B cell (primary cell): Measurements from ENCODE around the gene ABCA4. TPM values are rescaled to one million over a fixed set of nuclear protein-coding genes. Genes with fewer than 3 reads are reported as not detected.

Source experiments
- ATAC-seq: fragments of 200-7000 bp; cut with Tn5 transposase; one replicate; pipeline ENCODE4 v1.10.0; 2021; ENCODE audit warnings: low read depth, mild to moderate bottlenecking, moderate number of reproducible peaks, moderate library complexity
- CTCF ChIA-PET: fragments of 350-600 bp; sonication (Branson Sonifier 250); formaldehyde crosslinking; loops from one replicate; lab custom pipeline; 2021; ENCODE audit warnings: antibody characterized with exemption, inconsistent platforms; lab: Charles Lee
- POLR2A ChIA-PET: fragments of 350-600 bp; sonication (Branson Sonifier 250); formaldehyde crosslinking; loops from one replicate; lab custom pipeline; 2021; ENCODE audit warnings: antibody characterized with exemption; lab: Charles Lee
- DNase-seq: peaks from one replicate; pipeline ENCODE4 v3.0.0; 2013
- H2AFZ ChIP-seq: 2 replicates; pipeline ENCODE4 v1.6.1; 2012; ENCODE audit warnings: mild to moderate bottlenecking, low read depth, low read length; ENCODE audit not compliant: insufficient read depth, poor library complexity, severe bottlenecking
- H3K27ac ChIP-seq, 2 donors: 1 replicate in 1 of 2; 2 replicates in 1 of 2; pipeline ENCODE4 v1.5.1; 2012 to 2013; ENCODE audit warnings: low read length in 2 of 2, mild to moderate bottlenecking in 2 of 2, moderate library complexity in 1 of 2
- H3K27me3 ChIP-seq, 4 experiments: fragments of 200-600 bp in 1 of 4; sonication (generic) in 1 of 4; replicated peaks in 1 of 4; 1 replicate in 2 of 4; 2 replicates in 2 of 4; pipeline versions ENCODE4 v1.6.1 to v1.7.0; 2013 to 2016; ENCODE audit warnings: low read length in 3 of 4, mild to moderate bottlenecking in 2 of 4, mixed read lengths in 1 of 4, moderate library complexity in 1 of 4; ENCODE audit not compliant: insufficient read depth in 4 of 4, control insufficient read depth in 3 of 4; ENCODE audit errors: control extremely low read depth in 1 of 4
- H3K36me3 ChIP-seq, 2 experiments: replicated peaks in 1 of 2; 1 replicate in 1 of 2; 2 replicates in 1 of 2; pipeline versions ENCODE4 v1.6.1 to v1.7.1; 2013; ENCODE audit warnings: low read length in 1 of 2; ENCODE audit not compliant: insufficient read depth in 2 of 2, control insufficient read depth in 1 of 2; ENCODE audit errors: control extremely low read depth in 1 of 2, extremely low read depth in 1 of 2
- H3K4me1 ChIP-seq, 2 donors: fragments of 200-600 bp in 1 of 2; sonication (generic) in 1 of 2; 1 replicate in 1 of 2; 2 replicates in 1 of 2; pipeline versions ENCODE4 v1.5.1 to v1.6.1; 2013 to 2017; ENCODE audit warnings: low read length in 2 of 2; ENCODE audit not compliant: control insufficient read depth in 2 of 2, insufficient read depth in 2 of 2
- H3K4me2 ChIP-seq: replicated peaks from 2 replicates; pipeline ENCODE3; 2012; ENCODE audit warnings: mild to moderate bottlenecking, low read depth, low read length; ENCODE audit not compliant: poor library complexity, severe bottlenecking
- H3K4me3 ChIP-seq, 5 experiments: fragments of 200-600 bp in 1 of 5; sonication (generic) in 1 of 5; 1 replicate in 3 of 5; 2 replicates in 2 of 5; pipeline versions ENCODE4 v1.5.1 to v1.7.0; 2011 to 2016; ENCODE audit warnings: low read length in 4 of 5, mild to moderate bottlenecking in 4 of 5, low read depth in 2 of 5, control low read depth in 1 of 5, moderate library complexity in 1 of 5; ENCODE audit not compliant: insufficient read depth in 1 of 5; ENCODE audit errors: control extremely low read depth in 1 of 5, extremely low read depth in 1 of 5
- H3K79me2 ChIP-seq: fragments of 200-600 bp; sonication (generic); one replicate; pipeline ENCODE4 v1.6.0; 2016; ENCODE audit warnings: low read length; ENCODE audit not compliant: control insufficient read depth, insufficient read depth
- H3K9ac ChIP-seq: fragments of 200-600 bp; sonication (generic); 2 replicates; pipeline ENCODE4 v1.6.1; 2017; ENCODE audit warnings: mild to moderate bottlenecking, low read length, moderate library complexity
- H3K9me3 ChIP-seq, 3 donors: one replicate each; pipeline versions ENCODE4 v1.6.1 to v1.7.1; 2013; ENCODE audit warnings: low read length in 2 of 3; ENCODE audit not compliant: control insufficient read depth in 2 of 3, insufficient read depth in 1 of 3; ENCODE audit errors: control extremely low read depth in 1 of 3
- H4K20me1 ChIP-seq: 2 replicates; pipeline ENCODE4 v1.6.0; 2012; ENCODE audit warnings: mild to moderate bottlenecking, low read length; ENCODE audit not compliant: insufficient read depth, control insufficient read depth, poor library complexity, severe bottlenecking
- H3K27ac Mint-ChIP-seq: one replicate; pipeline ENCODE4 v1.8.0; 2021; ENCODE audit warnings: mixed read lengths
- H3K27me3 Mint-ChIP-seq: one replicate; pipeline ENCODE4 v1.8.0; 2021; ENCODE audit warnings: mixed read lengths
- H3K4me1 Mint-ChIP-seq: one replicate; pipeline ENCODE4 v1.8.0; 2021; ENCODE audit warnings: mixed read lengths
- H3K4me3 Mint-ChIP-seq: one replicate; pipeline ENCODE4 v1.8.0; 2021; ENCODE audit warnings: mixed read lengths
- H3K9me3 Mint-ChIP-seq: one replicate; pipeline ENCODE4 v1.8.0; 2022; ENCODE audit warnings: mixed read lengths; ENCODE audit not compliant: insufficient read depth
- EZH2 ChIP-seq: IDR thresholded peaks from 2 replicates; pipeline ENCODE4 v1.6.1; 2012; ENCODE audit warnings: borderline replicate concordance, low read depth, mild to moderate bottlenecking, moderate library complexity, low read length; ENCODE audit not compliant: insufficient read depth, poor library complexity, severe bottlenecking
- WGBS: methylation state at CpG from one replicate; pipeline ENCODE4 v1.1.5; 2013; ENCODE audit warnings: missing lambda C conversion rate; ENCODE audit not compliant: insufficient coverage; 5-methylcytosine and 5-hydroxymethylcytosine counted together
- intact Hi-C: fragments of 100-400 bp; cut with micrococcal nuclease; formaldehyde crosslinking; loops from one replicate; pipeline ENCODE4 v1.10.0; 2022
- polyA plus RNA-seq: library from polyadenylated mRNA; depleted of rRNA; stranded (reverse); fragments of >200 nt; gene quantifications from 2 replicates; pipeline ENCODE4 v1.2.3, GENCODE V29; 2012
- total RNA-seq, 2 donors: library from RNA; stranded (reverse); fragments of 120-200 nt in 1 of 2; gene quantifications; 1 replicate in 1 of 2; 2 replicates in 1 of 2; pipeline versions ENCODE4 v1.2.3 to v1.2.4, GENCODE V29; 2013 to 2022
- TF ChIP-seq, protein P1 (sequence below): fragments of 200-600 bp; IDR thresholded peaks from one replicate; pipeline ENCODE4 v1.8.0; 2022; ENCODE audit warnings: antibody characterized with exemption, mild to moderate bottlenecking

ABCA4 gene
- total and polyA plus RNA-seq, 2 donors (not counting 1 experiment from before 2014, with no cell fraction given) = not detected

DNA sequence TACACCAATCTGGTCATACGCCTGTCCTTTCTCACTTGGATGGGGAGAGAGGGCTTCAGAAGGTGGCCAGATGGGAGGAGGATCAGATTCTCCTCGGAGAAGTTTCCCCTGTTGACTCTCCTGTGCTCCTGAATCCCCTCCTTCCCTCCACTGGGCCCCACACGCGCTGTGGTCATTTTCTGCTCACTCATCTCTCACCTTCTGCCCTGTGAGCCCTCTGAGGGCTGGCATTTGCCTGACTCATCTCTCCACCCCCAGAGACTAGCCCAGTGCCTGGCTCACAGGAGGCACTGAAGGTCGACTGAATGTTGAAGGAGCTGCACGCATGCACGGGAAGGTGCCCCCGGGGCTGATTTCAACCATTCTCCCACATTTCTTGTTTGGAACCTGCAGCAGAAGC lies 14.2 kb downstream of the ABCA4 start:
- H3K9me3 ChIP-seq = peaks cover 0 to 4% (median 0%) of the 10 kb centered on the region in 3 donors
- H3K9me3 Mint-ChIP-seq = no peaks in the 10 kb centered on the region
- H3K27me3 ChIP-seq = peaks cover 0 to 32% (median 11%) of the 10 kb centered on the region in 4 experiments
- H3K4me1 Mint-ChIP-seq = no peaks in the 10 kb centered on the region
- DNase-seq (no peak), ATAC-seq (no peak)
- H3K27me3 Mint-ChIP-seq = peaks cover 48% of the 10 kb centered on the region
- H3K27ac Mint-ChIP-seq = no peak overlapping the region
- no peaks in the 10 kb centered on the region for H3K79me2 ChIP-seq
- no peak overlapping the region for H3K9ac ChIP-seq
- CTCF ChIA-PET = no interaction called here
- H3K4me2 ChIP-seq = no peak overlapping the region
- H3K4me1 ChIP-seq = no peaks in the 10 kb centered on the region
- POLR2A ChIA-PET = no interaction called here
- WGBS = 75% methylated on average over 6 of the region's 8 CpGs
- intact Hi-C loops = no loop called here
- no peak overlapping the region for H3K4me3 ChIP-seq
- H3K27ac ChIP-seq = no peak overlapping the region
- TF ChIP-seq, protein P1, sequence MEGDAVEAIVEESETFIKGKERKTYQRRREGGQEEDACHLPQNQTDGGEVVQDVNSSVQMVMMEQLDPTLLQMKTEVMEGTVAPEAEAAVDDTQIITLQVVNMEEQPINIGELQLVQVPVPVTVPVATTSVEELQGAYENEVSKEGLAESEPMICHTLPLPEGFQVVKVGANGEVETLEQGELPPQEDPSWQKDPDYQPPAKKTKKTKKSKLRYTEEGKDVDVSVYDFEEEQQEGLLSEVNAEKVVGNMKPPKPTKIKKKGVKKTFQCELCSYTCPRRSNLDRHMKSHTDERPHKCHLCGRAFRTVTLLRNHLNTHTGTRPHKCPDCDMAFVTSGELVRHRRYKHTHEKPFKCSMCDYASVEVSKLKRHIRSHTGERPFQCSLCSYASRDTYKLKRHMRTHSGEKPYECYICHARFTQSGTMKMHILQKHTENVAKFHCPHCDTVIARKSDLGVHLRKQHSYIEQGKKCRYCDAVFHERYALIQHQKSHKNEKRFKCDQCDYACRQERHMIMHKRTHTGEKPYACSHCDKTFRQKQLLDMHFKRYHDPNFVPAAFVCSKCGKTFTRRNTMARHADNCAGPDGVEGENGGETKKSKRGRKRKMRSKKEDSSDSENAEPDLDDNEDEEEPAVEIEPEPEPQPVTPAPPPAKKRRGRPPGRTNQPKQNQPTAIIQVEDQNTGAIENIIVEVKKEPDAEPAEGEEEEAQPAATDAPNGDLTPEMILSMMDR = no peak
- no peak for TF ChIP-seq EZH2
- no peak overlapping the region for H3K4me3 Mint-ChIP-seq
- no peaks in the 10 kb centered on the region for H4K20me1 ChIP-seq
- no peaks in the 10 kb centered on the region for H3K36me3 ChIP-seq
- H2AFZ ChIP-seq = no peak overlapping the region

DNA sequence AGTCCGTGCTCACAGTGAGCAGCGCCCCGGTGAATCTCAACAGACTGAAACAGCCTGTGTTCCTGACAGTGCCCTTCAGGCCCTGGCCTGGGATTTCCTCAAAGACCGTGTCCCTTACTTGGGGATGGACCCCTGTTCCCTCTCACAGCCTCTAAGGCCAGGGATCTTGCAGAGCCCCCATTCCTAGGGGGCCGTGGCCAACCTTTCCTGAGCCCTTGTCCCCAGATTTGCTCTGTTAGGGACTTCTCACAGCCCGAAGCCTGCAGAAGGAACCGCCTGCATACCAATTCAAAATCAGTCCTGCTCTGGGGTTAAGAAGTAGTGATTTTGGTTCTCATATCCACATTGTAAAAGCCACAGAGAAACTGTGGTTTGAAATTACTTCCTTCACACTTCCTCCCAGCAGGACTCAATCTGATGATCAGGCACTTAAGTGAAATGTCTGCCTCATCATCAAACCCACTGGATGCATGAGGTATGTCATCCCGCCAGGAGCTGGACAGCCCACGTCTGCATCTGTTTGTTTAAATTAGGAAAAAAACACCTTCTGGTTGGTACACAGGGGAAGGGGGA lies 14.9 kb downstream of the ABCA4 start:
- Histone ChIP-seq H3K9me3 (peaks cover 0 to 4% (median 0%) of the 10 kb centered on the region in 3 donors), H3K27ac (no peak overlapping the region), H3K79me2 (no peaks in the 10 kb centered on the region), H3K27me3 (peaks cover 0 to 32% (median 11%) of the 10 kb centered on the region in 4 experiments), H2AFZ (no peak overlapping the region), H3K4me2 (no peak overlapping the region), H3K4me1 (no peaks in the 10 kb centered on the region), H3K4me3 (no peak overlapping the region), H3K9ac (no peak overlapping the region), H4K20me1 (no peaks in the 10 kb centered on the region), H3K36me3 (no peaks in the 10 kb centered on the region)
- no peaks in the 10 kb centered on the region for H3K4me1 Mint-ChIP-seq
- no peaks in the 10 kb centered on the region for H3K9me3 Mint-ChIP-seq
- no peak for ATAC-seq
- WGBS = 48% methylated on average over 4 of the region's 9 CpGs
- H3K27ac Mint-ChIP-seq = no peak overlapping the region
- TF ChIP-seq, protein P1 = no peak
- TF ChIP-seq EZH2 = no peak
- DNase-seq = no peak
- no peak overlapping the region for H3K4me3 Mint-ChIP-seq
- ChIA-PET CTCF (no interaction called here), POLR2A (no interaction called here)
- H3K27me3 Mint-ChIP-seq = peaks cover 48% of the 10 kb centered on the region
- intact Hi-C loops = no loop called here
